H54 (cell line): ENCODE results near the gene MACROD2.
"Not testable (repeated sequence)": the region's sequence is repeated elsewhere in the genome, so short reads cannot be mapped to it uniquely, and the experiment has no call there.

ENCODE experiments used
- DNase-seq: peaks from one replicate; pipeline ENCODE4 v3.0.0; 2011; ENCODE audit warnings: low spot score, mixed read lengths; ENCODE audit not compliant: insufficient read length
- FAIRE-seq: peaks from 3 replicates; lab custom pipeline; 2011; peaks lifted over from hg19 to GRCh38; lab: Jason Lieb, UNC
- POLR2A ChIP-seq: IDR thresholded peaks from 2 replicates; pipeline ENCODE4 v1.6.1; 2011; ENCODE audit warnings: low read depth, mild to moderate bottlenecking, low read length

Gene MACROD2

DNA sequence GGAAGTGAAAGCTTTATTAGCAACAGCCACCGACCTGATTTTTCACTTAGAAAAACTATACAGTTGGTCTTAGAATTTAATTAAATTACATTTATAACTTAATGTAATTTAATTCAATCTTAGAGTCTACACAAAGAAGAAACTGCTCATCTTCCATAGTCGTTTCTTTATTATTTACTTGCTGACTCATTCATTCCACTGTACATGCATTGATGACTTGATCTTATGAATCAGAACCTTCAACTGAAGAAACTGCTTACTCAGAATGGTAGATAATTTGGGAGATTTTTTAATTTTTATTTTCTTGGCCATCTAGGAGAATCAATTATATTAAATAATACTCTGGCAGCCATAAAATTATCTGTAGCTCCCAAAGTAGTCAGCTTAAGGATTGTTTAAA lies 1363.7 kb downstream of the MACROD2 start:
- no peak for TF ChIP-seq POLR2A
- FAIRE-seq, result no peak
- no peak for DNase-seq

DNA sequence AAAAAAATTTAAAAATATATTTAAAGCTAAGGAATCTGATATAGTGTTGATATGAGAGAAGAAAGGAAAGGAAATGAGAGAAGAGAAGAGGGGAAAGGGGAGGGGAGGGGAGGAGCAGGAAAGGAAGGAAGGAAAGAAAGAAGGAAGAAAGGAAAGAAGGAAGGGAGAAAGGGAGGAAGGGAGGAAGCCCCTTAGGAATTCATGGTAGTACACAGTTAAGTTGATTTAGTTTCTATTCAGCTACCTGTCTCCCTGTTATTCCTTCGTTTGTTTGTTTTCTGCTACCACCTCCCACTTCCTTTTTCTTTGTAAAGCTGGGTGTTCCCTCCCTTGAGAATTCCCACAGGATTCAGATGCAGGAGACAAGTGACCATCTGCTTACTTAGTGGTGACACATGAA lies 1367.5 kb downstream of the MACROD2 start:
- no peak for TF ChIP-seq POLR2A
- FAIRE-seq (no peak), DNase-seq (no peak)

DNA sequence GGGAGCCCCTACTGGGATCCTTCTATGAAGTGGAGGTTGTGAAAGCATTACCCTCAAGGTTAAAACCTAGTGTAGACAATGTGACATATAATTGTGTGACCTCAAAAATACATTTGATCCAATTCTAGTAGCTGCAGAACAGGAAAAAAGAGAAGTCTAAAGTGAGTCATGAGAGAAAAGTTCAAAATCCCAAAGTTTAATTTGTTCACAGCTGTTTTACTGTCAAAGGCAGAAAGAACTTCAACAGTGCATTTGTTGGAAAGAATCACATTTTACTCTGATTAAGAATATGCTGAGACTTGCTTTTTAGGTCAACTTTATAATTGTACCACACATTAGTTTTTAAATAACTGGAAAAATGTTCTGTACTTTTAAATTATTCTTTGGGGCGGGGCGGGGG lies 1369.5 kb downstream of the MACROD2 start:
- FAIRE-seq (no peak), DNase-seq (no peak)
- TF ChIP-seq POLR2A, result no peak

DNA sequence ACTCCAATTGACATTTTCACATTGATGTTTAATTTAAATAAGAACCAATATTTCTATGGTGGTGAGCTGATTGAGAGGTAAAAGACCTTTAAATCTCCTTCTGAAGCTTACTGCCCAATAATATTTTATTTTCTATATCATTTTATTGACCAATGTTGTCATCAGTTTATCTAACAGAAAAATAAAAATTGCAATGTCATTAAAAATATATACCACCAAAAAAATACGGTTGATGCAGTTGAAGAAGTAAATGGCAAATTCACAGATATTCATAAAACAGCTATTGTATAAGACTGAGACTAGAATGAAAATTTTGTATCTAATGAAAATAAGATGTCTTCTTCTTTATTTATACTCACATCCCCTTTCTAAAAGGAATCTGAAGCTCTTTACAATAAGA lies 1375.1 kb downstream of the MACROD2 start:
- FAIRE-seq, result no peak
- no peak for TF ChIP-seq POLR2A
- no peak for DNase-seq

DNA sequence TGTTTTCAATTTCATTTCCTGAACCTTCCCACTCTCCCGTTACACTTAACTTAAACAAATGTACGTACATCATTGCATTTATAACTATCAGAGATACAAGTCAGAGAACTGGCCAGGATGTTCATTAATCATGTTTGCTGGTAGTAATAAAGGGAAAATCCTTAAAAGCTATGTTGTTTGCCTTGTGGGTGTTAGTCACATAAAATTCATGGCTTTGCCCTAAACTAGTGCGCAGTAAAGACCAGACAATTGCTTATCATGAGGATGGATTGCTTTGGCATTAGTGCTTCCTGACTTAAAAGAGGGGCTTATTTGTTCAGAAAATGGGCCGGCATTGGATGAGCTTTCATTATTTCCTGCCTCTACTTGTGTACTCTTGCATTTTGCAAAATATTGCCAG lies 1379.4 kb downstream of the MACROD2 start:
- no peak for FAIRE-seq
- TF ChIP-seq POLR2A, result no peak
- DNase-seq, result no peak

DNA sequence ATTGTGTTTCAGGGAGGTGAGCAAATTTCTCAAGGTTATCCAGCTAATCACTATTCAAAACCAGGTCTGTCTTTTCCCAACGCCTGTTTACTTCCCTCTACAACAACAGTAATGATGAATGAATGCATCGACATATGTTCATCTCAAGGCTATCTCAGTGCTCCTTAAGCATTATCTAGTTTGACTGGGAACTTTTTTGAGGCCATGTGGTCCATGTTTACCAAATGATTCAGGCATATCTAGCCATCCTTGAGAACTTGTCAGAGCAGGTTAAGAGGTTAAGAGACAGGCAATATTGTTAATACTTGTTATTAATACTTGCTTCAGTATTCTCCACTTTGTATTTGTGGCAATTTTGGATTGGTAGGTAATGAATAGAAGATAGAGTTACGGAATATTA lies 1380.5 kb downstream of the MACROD2 start:
- TF ChIP-seq POLR2A, result no peak
- no peak for DNase-seq
- no peak for FAIRE-seq

DNA sequence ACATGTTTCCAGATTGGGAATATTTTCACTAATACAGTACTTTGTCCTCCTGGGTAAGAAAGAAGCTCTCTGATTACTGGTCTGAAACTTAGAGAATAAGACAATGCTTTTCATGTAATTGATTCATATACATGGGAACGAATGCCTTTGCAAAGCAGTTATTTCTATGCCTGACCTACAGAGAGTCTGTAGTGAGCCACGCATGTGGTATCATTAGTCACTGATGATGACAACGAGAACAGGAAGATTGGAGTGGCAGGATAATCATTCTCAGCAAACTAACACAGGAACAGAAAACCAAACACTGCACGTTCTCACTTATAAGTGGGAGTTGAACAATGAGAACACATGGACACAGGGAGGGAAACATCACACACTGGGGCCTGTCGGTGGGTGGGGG lies 1382.3 kb downstream of the MACROD2 start:
- DNase-seq, FAIRE-seq: not testable (repeated sequence)

DNA sequence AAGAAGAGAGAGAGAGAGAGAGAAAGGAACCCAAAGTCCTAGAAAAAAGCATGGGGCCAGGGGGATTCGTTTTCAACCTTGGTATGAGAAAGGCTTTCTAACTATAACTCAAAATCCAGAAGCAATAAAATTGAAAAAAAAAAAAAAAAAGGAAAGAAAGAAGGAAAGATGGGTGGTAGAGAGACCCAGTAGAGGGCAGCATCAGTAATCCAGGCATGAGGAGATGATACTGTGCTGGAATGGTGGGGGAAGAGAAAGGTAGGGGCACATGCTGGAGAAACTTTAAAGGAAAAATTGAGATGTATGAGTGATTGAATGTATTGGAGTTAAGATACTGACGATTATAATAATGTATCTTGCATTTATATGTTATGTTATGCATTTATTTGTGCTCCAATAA lies 1382.8 kb downstream of the MACROD2 start:
- no peak for TF ChIP-seq POLR2A
- FAIRE-seq, result no peak
- no peak for DNase-seq

DNA sequence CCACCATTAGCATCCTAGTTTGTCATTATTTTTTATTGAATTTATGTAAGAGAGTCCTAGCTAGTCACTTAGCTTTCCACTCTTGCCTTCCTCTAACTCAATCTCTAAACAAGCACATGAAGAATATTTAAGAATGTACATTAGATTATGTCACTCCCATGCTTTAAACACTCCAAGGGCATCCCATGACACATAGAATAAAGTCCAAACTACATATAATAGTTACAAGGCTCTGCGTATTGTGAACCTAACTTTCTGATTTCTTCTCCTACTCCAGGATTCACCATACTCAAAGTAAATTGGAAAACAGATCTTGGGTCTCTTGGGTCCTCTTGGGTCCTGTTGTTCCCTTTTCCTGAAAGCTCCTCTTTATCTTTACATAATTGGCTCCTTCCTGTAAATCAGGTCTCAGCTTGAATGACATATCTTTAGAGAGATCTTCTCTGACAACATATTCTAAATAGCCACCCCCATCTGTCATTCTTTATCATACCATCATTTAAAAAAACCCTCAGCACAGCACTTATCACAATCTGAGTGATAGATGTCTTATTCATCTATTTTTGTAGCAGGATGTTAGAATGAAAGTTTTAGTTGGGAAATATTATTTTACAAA lies 1384.5 kb downstream of the MACROD2 start:
- no peak for FAIRE-seq
- no peak for DNase-seq
- TF ChIP-seq POLR2A, result no peak

DNA sequence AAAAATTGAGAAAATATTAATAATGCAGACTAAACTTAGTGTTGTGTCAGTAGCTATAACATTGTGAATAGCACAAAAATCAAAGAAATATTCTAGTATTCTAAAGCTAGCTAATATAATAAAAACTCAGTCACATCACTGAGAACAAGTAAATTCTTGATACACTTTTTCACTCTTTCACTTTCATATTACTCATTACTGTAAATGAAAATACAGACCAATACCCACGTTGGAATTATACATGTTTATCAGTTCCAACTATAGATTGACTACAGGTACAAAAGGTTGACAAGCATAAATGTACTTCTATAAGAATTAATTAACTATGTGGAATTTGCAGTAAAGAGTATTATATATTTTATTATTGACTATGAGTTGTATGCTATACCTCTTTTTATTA lies 1385.5 kb downstream of the MACROD2 start:
- TF ChIP-seq POLR2A, result no peak
- FAIRE-seq, result no peak

DNA sequence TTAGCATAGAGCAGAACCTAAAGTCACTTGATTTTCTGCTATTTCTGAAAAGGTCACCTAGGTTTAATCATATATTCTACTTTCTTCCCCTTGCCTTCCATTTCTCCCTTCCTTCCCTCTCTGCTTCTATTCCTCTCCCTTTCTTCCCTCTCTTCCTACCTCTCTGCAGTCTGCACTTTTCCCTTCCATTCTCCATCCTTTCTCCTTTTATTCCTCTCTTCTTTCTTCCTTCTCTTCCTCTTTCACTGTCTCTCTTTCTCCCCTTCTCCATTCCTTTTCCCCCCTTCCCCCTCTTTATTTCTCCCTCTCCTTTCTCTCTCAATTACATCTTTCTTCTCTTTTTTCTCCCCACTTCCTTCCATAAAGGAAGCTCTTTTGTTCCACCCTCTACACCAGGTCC lies 1391.9 kb downstream of the MACROD2 start:
- no peak for TF ChIP-seq POLR2A
- DNase-seq, result no peak
- no peak for FAIRE-seq

More for the DNA sequence above, 1385.5 kb downstream of the MACROD2 start:
- no peak for DNase-seq

DNA sequence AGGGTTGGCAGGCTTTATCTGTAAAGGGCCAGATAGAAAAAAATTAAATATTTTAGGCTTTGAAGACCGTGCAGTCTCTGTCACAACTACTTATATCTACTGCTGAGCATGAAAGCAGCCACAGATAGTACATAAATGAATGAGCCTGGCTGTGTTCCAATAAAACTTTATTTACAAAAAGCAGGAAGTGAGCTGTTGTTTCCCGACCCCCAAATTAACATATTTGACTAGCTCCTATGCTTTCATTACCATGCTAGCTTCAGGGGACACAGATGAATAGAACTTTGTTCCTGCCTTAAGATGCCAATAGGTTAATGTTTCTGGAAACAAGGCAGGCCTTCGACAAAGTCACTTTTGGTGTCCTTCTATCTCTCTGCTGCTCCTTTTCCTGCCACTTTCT lies 1400.1 kb downstream of the MACROD2 start:
- no peak for DNase-seq
- no peak for TF ChIP-seq POLR2A
- no peak for FAIRE-seq

DNA sequence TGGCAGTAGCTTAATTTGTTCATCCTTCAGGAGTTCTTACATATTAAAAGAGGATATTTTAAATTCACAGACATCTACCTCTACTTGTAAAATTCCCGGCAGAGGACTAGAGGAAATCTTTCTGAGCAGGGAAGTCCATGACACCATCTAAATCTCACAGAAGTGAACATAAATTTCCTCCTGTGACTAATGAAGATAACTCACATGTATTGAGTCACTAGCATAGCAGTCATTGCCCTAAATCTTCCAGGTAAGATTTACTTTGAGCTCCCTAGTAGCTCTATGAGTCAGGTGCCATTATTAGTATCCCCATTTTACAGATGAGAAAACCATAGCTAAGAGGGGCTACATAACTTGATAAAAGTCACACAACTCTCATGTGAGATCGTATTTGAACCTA lies 1400.7 kb downstream of the MACROD2 start:
- FAIRE-seq (no peak), DNase-seq (no peak)

DNA sequence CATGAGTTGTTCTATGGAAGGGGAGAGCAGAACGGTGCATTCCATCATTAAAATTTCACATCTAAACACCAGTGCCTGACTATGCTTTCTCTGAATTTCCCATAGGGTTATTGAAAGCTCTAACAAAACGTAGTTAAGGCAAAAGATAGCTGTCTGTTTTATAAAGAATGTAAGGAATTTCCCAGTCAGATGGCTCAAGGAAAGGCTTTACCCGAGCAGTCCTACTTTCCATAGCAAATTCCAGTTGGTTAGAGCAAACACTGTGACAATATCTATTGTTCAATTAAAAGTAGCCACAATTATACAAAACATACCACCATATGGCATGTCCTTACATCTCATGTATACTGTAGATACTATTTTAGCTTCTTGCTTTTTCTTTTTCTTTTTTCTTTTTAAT lies 1401.6 kb downstream of the MACROD2 start:
- TF ChIP-seq POLR2A, result no peak
- FAIRE-seq, result no peak
- no peak for DNase-seq

More for the DNA sequence above, 1400.7 kb downstream of the MACROD2 start:
- TF ChIP-seq POLR2A, result no peak

DNA sequence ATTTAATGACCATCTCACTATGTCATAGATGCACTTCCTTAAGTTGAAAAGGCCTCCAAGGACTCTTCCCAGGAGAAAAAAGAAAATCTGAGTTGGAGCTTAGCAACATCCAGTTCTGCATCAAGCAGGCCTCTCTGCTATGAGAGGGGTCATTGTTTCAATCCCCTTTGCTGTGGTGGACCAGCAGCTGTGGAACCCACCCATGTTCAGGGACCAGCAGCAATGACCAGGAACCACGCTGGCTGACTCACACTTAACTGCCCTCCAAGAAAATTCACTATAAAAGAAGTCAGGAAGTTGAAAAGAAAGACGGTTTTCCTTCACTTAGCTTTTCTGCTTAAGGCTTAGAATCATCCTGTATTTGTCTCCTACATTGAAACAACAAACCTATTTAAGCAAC lies 1404.5 kb downstream of the MACROD2 start:
- no peak for DNase-seq
- FAIRE-seq, result no peak
- TF ChIP-seq POLR2A, result no peak

DNA sequence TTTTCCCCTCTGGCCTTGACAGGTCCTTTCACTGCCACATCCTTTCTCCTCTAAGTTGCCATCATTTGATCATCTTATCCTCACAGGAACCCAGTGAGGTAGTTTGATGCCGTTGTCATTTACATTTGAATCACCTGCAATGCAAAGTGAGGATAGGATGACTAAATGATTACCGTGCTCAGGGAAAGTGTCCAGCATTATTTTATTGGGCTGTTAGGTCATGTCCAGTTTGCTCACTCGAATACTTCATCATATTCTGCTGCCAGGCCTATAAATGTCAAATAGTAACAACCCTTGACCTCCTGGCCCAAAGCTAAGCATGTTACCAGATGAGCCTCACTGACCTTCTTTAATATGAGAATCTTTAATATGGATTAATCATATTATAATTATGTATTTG lies 1410.8 kb downstream of the MACROD2 start:
- DNase-seq (no peak), FAIRE-seq (no peak)
- TF ChIP-seq POLR2A, result no peak
